Sigmoid colon (tissue), 7 donors: ENCODE results near the gene NAB2. TPM values are rescaled to one million over a fixed set of nuclear protein-coding genes. Genes with fewer than 3 reads are reported as not detected.

Experiments
- DNase-seq: peaks from one replicate; pipeline ENCODE4 v3.0.0-alpha.2; 2019
- H3K27ac ChIP-seq, 4 donors: fragments of 200-600 bp; sonication (generic); one replicate each; pipeline ENCODE4 v1.5.1; 2016 to 2019; ENCODE audit warnings: mild to moderate bottlenecking in 1 of 4
- H3K27me3 ChIP-seq, 3 donors: fragments of 200-600 bp; sonication (generic); one replicate each; pipeline ENCODE4 v1.5.1; 2019; ENCODE audit warnings: mild to moderate bottlenecking in 1 of 3
- H3K36me3 ChIP-seq, 4 donors: fragments of 200-600 bp; sonication (generic); one replicate each; pipeline ENCODE4 v1.5.1; 2016 to 2019
- H3K4me1 ChIP-seq, 4 donors: fragments of 200-600 bp; sonication (generic); one replicate each; pipeline ENCODE4 v1.5.1; 2017 to 2019
- H3K4me3 ChIP-seq, 4 donors: fragments of 200-600 bp; sonication (generic); one replicate each; pipeline ENCODE4 v1.5.1; 2017 to 2019; ENCODE audit warnings: mild to moderate bottlenecking in 2 of 4, moderate library complexity in 1 of 4
- H3K9me3 ChIP-seq, 4 donors: fragments of 200-600 bp in 3 of 4; sonication (generic) in 3 of 4; one replicate each; pipeline versions ENCODE4 v1.5.1 to v1.6.1; 2013 to 2019
- EP300 ChIP-seq, 4 donors: sonication (generic); formaldehyde crosslinking; IDR thresholded peaks; one replicate each; pipeline ENCODE4 v1.6.1; 2017; ENCODE audit warnings: antibody characterized with exemption in 4 of 4
- POLR2A ChIP-seq, 2 donors: fragments of 450-650 bp; IDR thresholded peaks; one replicate each; pipeline ENCODE4 v1.6.1; 2016; ENCODE audit warnings: antibody characterized with exemption in 2 of 2, mild to moderate bottlenecking in 2 of 2, moderate library complexity in 2 of 2
- POLR2AphosphoS5 ChIP-seq, 4 donors: sonication (generic); formaldehyde crosslinking; IDR thresholded peaks; one replicate each; pipeline ENCODE4 v1.6.1; 2017; ENCODE audit warnings: antibody characterized with exemption in 4 of 4
- WGBS, 2 donors: extraction: QIAGEN DNeasy Blood & Tissue Kit; methylation state at CpG; one replicate each; pipeline ENCODE4 v1.1.7; 2013; 5-methylcytosine and 5-hydroxymethylcytosine counted together
- intact Hi-C: fragments of 100-400 bp; cut with DNase I; formaldehyde crosslinking; loops from one replicate; pipeline ENCODE4 v1.15.1; 2023
- polyA plus RNA-seq, 3 donors: library from polyadenylated mRNA; stranded (reverse); fragments of 200-250 nt; gene quantifications; one replicate each; pipeline ENCODE4 v1.2.3, GENCODE V29; 2013
- total RNA-seq, 4 donors: library from RNA; depleted of rRNA; stranded (reverse); fragments of >200 nt; gene quantifications; one replicate each; pipeline ENCODE4 v1.1.0, GENCODE V29; 2016
- TF ChIP-seq, protein P1 (sequence below), 4 experiments: fragments of 450-650 bp in 3 of 4; fragments of 200-600 bp in 1 of 4; IDR thresholded peaks; one replicate each; pipeline ENCODE4 v1.5.1; 2016 to 2019; ENCODE audit warnings: antibody characterized with exemption in 4 of 4, mild to moderate bottlenecking in 3 of 4, moderate library complexity in 2 of 4
- donor health status: healthy with polysubstance abuse.
- donor health status: Bipolar disorder and iron deficiency.
- donor health status: healthy.

NAB2 gene
- total and polyA plus RNA-seq, 7 donors: 2.5 to 28.9 (median 24.8) TPM

DNA sequence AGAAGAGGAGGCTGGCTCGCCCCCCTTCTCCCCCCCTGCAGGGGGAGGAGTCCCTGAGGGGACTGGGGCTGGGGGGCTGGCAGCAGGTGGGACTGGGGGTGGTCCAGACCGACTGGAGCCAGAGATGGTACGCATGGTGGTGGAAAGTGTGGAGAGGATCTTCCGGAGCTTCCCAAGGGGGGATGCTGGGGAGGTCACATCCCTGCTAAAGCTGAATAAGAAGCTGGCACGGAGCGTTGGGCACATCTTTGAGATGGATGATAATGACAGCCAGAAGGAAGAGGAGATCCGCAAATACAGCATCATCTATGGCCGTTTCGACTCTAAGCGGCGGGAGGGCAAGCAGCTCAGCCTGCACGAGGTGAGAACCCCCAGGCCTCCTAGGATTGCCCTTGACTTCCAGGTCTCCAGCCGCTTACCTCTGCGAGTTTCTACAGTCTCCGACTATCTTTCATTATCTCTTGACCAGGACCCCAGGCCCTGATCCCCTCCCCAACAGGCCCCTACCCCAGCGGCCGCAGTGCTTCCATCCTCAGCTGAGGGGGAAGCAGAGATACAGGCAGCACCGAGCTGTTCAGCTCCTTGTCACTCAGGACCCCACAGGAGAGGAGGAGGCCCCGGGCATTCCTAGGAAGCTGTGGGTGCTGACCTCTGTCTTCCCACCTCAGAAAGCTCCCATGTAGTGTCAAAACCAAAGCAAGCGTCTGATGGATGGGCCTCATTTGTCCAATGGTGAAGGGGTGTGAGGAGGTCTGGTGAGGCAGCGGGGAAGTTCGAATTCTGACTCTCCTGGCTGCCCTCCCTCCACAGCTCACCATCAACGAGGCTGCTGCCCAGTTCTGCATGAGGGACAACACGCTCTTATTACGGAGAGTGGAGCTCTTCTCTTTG is 3.0 kb downstream of the NAB2 start:
- peak; percentile 66 for DNase-seq
- intact Hi-C loops: loop anchor here (1.0 kb wide), 1 partner anchor 18 kb away; no protein-coding TSS in a partner anchor
- Histone ChIP-seq H3K27me3 (no peaks in the 10 kb centered on the region), H3K27ac (peak overlapping the region; percentile 97 to 100 (median 99)), H3K36me3 (peaks cover 24 to 53% (median 37%) of the 10 kb centered on the region in 4 donors), H3K9me3 (no peaks in the 10 kb centered on the region), H3K4me3 (peak overlapping the region in 3 of 4 donors; percentile 88 to 96 (median 88)), H3K4me1 (peaks cover 0 to 64% (median 59%) of the 10 kb centered on the region in 4 donors)
- WGBS, 2 donors: 86 to 89% methylated on average over 25 of the region's 25 CpGs
- TF ChIP-seq EP300 (IDR thresholded peaks at IDR 0.05): no peak

DNA sequence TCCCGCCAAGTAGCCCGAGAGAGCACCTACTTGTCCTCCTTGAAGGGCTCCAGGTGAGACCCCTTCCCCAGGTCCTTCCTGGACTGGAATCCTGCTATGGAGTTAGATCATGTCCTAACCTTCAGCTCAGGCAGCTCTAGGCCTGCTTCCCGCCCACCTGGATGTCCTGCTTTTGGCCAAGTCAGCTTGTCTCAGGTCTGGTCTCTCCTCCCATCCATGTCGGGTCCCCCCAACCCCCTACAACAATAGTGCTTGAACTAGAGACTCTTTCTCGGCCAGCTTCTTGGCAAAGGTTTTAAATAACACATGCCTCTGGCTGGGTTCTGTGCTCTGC is 3.6 kb downstream of the NAB2 start:
- peak overlapping the region; percentile 97 to 100 (median 99) for H3K27ac ChIP-seq
- intact Hi-C loops: loop anchor here (1.0 kb wide), 1 partner anchor 18 kb away; no protein-coding TSS in a partner anchor

DNA sequence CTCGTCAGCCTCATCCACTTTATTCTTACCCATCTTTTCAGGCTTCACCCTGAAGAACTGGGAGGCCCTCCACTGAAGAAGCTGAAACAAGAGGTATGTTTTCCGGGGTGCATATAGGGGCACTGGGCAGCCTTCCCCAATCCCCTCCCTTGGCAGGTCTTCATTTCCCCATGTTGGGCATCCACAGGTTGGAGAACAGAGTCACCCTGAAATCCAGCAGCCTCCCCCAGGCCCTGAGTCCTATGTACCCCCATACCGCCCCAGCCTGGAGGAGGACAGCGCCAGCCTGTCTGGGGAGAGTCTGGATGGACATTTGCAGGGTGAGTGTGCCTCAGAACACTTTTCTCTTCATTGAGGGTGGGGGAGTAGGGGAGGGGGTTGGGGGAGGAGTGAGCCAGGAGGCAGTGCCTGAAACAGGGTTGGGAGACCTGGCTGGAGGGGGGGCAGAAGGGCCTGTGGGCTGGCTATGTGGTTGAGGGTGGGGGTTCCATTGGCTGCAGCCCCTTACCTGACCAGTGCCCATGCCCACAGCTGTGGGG is 4.0 kb downstream of the NAB2 start:
- no peak overlapping the region for H3K4me3 ChIP-seq
- H3K27ac ChIP-seq: peak overlapping the region; percentile 97 to 100 (median 99)
- peaks cover 28 to 64% (median 41%) of the 10 kb centered on the region in 4 donors for H3K36me3 ChIP-seq
- DNase-seq: no peak
- WGBS, 2 donors: 89% methylated on average over 4 of the region's 4 CpGs
- no peaks in the 10 kb centered on the region for H3K9me3 ChIP-seq
- no peaks in the 10 kb centered on the region for H3K27me3 ChIP-seq
- intact Hi-C loops: loop anchor here (1.0 kb wide), 2 partner anchors 14 to 17 kb away; no protein-coding TSS in a partner anchor
- TF ChIP-seq POLR2AphosphoS5 (IDR thresholded peaks at IDR 0.05): peak in 1 of 4 donors; percentile 2
- TF ChIP-seq, protein P1, sequence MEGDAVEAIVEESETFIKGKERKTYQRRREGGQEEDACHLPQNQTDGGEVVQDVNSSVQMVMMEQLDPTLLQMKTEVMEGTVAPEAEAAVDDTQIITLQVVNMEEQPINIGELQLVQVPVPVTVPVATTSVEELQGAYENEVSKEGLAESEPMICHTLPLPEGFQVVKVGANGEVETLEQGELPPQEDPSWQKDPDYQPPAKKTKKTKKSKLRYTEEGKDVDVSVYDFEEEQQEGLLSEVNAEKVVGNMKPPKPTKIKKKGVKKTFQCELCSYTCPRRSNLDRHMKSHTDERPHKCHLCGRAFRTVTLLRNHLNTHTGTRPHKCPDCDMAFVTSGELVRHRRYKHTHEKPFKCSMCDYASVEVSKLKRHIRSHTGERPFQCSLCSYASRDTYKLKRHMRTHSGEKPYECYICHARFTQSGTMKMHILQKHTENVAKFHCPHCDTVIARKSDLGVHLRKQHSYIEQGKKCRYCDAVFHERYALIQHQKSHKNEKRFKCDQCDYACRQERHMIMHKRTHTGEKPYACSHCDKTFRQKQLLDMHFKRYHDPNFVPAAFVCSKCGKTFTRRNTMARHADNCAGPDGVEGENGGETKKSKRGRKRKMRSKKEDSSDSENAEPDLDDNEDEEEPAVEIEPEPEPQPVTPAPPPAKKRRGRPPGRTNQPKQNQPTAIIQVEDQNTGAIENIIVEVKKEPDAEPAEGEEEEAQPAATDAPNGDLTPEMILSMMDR (IDR thresholded peaks at IDR 0.05): no peak
- H3K4me1 ChIP-seq: peaks cover 0 to 57% (median 55%) of the 10 kb centered on the region in 4 donors

More for the DNA sequence above, 3.6 kb downstream of the NAB2 start:
- DNase-seq: no peak
- H3K4me3 ChIP-seq: peak overlapping the region in 1 of 4 donors; percentile 12
- TF ChIP-seq, protein P1 (IDR thresholded peaks at IDR 0.05): no peak
- TF ChIP-seq EP300 (IDR thresholded peaks at IDR 0.05) (no peak), POLR2A (IDR thresholded peaks at IDR 0.05) (no peak), POLR2AphosphoS5 (IDR thresholded peaks at IDR 0.05) (no peak)
- no peaks in the 10 kb centered on the region for H3K9me3 ChIP-seq
- peaks cover 0 to 61% (median 58%) of the 10 kb centered on the region in 4 donors for H3K4me1 ChIP-seq
- H3K27me3 ChIP-seq: no peaks in the 10 kb centered on the region
- 83 to 88% methylated on average over 5 of the region's 5 CpGs for WGBS, 2 donors
- H3K36me3 ChIP-seq: peaks cover 26 to 59% (median 41%) of the 10 kb centered on the region in 4 donors

DNA sequence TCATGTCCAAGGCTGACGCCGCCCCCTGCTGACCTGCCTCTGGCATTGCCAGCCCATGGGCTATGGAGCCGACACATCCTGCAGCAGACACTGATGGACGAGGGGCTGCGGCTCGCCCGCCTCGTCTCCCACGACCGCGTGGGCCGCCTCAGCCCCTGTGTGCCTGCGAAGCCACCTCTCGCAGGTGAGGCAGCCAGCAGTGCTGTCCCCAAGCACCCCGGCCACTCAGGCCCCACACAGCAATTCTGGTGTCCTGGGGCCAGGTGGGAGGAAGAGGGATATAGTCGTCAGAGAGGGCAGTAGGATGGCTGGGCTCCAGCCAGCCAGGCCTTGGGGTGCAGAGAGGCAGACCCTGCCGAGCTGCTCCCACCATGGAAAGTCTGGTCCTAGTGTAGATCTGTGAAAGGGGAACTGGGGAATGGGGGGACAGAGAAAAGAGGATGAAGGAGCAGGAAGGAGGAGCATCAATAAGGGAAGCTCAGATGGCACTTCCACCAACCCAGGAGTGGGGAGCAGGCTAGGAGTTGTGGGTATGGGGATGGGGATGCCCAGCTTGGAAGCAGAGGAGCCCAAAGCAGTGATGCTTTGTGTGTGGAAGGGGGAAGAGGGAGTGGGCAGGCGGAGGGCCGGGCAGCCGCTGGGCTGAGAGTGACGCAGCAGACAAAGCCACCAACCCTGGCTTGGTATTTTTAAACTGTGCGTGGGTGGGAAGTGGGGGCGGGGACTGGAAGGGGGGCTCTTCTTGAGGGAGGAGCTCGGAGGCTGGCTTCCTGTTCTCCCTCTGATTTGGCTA is 4.7 kb downstream of the NAB2 start:
- DNase-seq: peak; percentile 94
- 51 to 60% methylated on average over 24 of the region's 24 CpGs for WGBS, 2 donors
- H3K27me3 ChIP-seq: no peaks in the 10 kb centered on the region
- intact Hi-C loops: loop anchor here (1.0 kb wide), 1 partner anchor 14 kb away; no protein-coding TSS in a partner anchor
- H3K36me3 ChIP-seq: peaks cover 34 to 70% (median 44%) of the 10 kb centered on the region in 4 donors
- peak overlapping the region in 1 of 4 donors; percentile 4 for H3K4me3 ChIP-seq
- H3K4me1 ChIP-seq: peaks cover 0 to 57% (median 51%) of the 10 kb centered on the region in 4 donors
- peak overlapping the region; percentile 97 to 100 (median 99) for H3K27ac ChIP-seq
- TF ChIP-seq POLR2A (IDR thresholded peaks at IDR 0.05) (peak; percentile 11 to 24), EP300 (IDR thresholded peaks at IDR 0.05) (no peak), POLR2AphosphoS5 (IDR thresholded peaks at IDR 0.05) (peak; percentile 29 to 71 (median 63))
- TF ChIP-seq, protein P1 (IDR thresholded peaks at IDR 0.05): peak in 3 of 4 experiments; percentile 27 to 44 (median 32)
- no peaks in the 10 kb centered on the region for H3K9me3 ChIP-seq
